ENCODE measurements around the gene FCER1G. TPM values are rescaled to one million over a fixed set of nuclear protein-coding genes. Genes with fewer than 3 reads are reported as not detected.

The FCER1G gene
- polyA plus RNA-seq, 3 donors, result 2,686 to 4,191 (median 2,715) TPM

- no peaks in the 10 kb centered on the region for H3K27me3 ChIP-seq (ENCODE audit: control insufficient read depth in 2 of 2, insufficient read depth in 2 of 2, low read length in 2 of 2)
- no peaks in the 10 kb centered on the region for H3K9me3 ChIP-seq (replicated peaks in 1 of 2; ENCODE audit: control insufficient read depth in 1 of 2, insufficient read depth in 1 of 2, low read length in 2 of 2)
- no peaks in the 10 kb centered on the region for H3K36me3 ChIP-seq (replicated peaks in 1 of 2; ENCODE audit: control insufficient read depth in 1 of 2, insufficient read depth in 2 of 2, low read length in 2 of 2)
- H3K79me2 ChIP-seq (ENCODE audit: insufficient read depth, low read length), result no peaks in the 10 kb centered on the region
- TF ChIP-seq, protein P1, sequence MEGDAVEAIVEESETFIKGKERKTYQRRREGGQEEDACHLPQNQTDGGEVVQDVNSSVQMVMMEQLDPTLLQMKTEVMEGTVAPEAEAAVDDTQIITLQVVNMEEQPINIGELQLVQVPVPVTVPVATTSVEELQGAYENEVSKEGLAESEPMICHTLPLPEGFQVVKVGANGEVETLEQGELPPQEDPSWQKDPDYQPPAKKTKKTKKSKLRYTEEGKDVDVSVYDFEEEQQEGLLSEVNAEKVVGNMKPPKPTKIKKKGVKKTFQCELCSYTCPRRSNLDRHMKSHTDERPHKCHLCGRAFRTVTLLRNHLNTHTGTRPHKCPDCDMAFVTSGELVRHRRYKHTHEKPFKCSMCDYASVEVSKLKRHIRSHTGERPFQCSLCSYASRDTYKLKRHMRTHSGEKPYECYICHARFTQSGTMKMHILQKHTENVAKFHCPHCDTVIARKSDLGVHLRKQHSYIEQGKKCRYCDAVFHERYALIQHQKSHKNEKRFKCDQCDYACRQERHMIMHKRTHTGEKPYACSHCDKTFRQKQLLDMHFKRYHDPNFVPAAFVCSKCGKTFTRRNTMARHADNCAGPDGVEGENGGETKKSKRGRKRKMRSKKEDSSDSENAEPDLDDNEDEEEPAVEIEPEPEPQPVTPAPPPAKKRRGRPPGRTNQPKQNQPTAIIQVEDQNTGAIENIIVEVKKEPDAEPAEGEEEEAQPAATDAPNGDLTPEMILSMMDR (IDR thresholded peaks at IDR 0.05), result no peak
- no peak overlapping the region for H3K4me3 ChIP-seq (replicated peaks in 1 of 3; ENCODE audit: low read depth in 2 of 3, low read length in 3 of 3)
- peak; percentile 26 to 61 (median 55) for DNase-seq
- 0% methylated on average over 1 of the region's 3 CpGs for WGBS (ENCODE audit: insufficient coverage)
- no peak overlapping the region for H3K9ac ChIP-seq (ENCODE audit: insufficient read depth, low read length, poor library complexity, severe bottlenecking)
- peaks cover 10% of the 10 kb centered on the region for H3K4me1 Mint-ChIP-seq
- H3K4me1 ChIP-seq (ENCODE audit: control insufficient read depth in 1 of 2, insufficient read depth in 2 of 2, low read length in 2 of 2), result peaks cover 12 to 16% of the 10 kb centered on the region in 2 donors
- H4K20me1 ChIP-seq (ENCODE audit: insufficient read depth, low read length), result no peaks in the 10 kb centered on the region
- peaks cover 0 to 3% (median 0%) of the 10 kb centered on the region in 7 donors for H3K9me3 Mint-ChIP-seq
- no peaks in the 10 kb centered on the region for H3K36me3 Mint-ChIP-seq
- no peak overlapping the region for H3K27ac Mint-ChIP-seq
- no peak overlapping the region for H3K4me3 Mint-ChIP-seq
- H2AFZ ChIP-seq (ENCODE audit: insufficient read depth, low read depth, low read length, poor library complexity, severe bottlenecking), result no peak overlapping the region
- H3K4me2 ChIP-seq (replicated peaks; ENCODE audit: extremely low read depth, low read length, poor library complexity, severe bottlenecking), result no peak overlapping the region
- H3K27me3 Mint-ChIP-seq (ENCODE audit: low read depth in 3 of 3), result peaks cover 2 to 10% (median 10%) of the 10 kb centered on the region in 3 donors
- H3K27ac ChIP-seq (ENCODE audit: low read depth in 1 of 2, low read length in 2 of 2), result no peak overlapping the region
- intact Hi-C loops (cut with micrococcal nuclease), result no loop called here
These were observed 52.2 kb downstream of the FCER1G start for GRCh38 chr1:161267321-161267720.

Other genes with a start within 250 kb of the FCER1G start
- 10 to 100 TPM; 28.8 to 58.0 (median 35.9) TPM for gene F11R, start 194.1 kb upstream of the FCER1G start, polyA plus RNA-seq
- 10 to 100 TPM in 2 of 3 donors, 1 to 10 TPM in 1; 9.9 to 20.3 (median 11.8) TPM for gene TSTD1, start 176.3 kb upstream of the FCER1G start, polyA plus RNA-seq
- gene USF1, start 169.3 kb upstream of the FCER1G start, polyA plus RNA-seq, result 100 to 1,000 TPM in 1 of 3 donors, 10 to 100 TPM in 1, 1 to 10 TPM in 1; 6.3 to 335 (median 25.5) TPM
- 100 to 1,000 TPM; 101 to 140 (median 129) TPM for gene ARHGAP30, start 145.4 kb upstream of the FCER1G start, polyA plus RNA-seq
- gene NECTIN4, start 125.7 kb upstream of the FCER1G start, polyA plus RNA-seq, result under 1 TPM in 2 of 3 donors, not detected in 1; 0.07 TPM
- under 1 TPM in 1 of 3 donors, not detected in 2; 0.08 TPM for gene KLHDC9, start 116.9 kb upstream of the FCER1G start, polyA plus RNA-seq
- 10 to 100 TPM; 59.1 to 80.7 (median 65.6) TPM for gene PFDN2, start 97.3 kb upstream of the FCER1G start, polyA plus RNA-seq
- 10 to 100 TPM; 28.4 to 84.7 (median 35.7) TPM for gene NIT1, start 97.2 kb upstream of the FCER1G start, polyA plus RNA-seq
- 10 to 100 TPM; 40.9 to 56.3 (median 42.2) TPM for gene DEDD, start 82.6 kb upstream of the FCER1G start, polyA plus RNA-seq
- 100 to 1,000 TPM; 100 to 120 (median 108) TPM for gene UFC1, start 61.3 kb upstream of the FCER1G start, polyA plus RNA-seq
- 10 to 100 TPM; 11.0 to 42.8 (median 11.3) TPM for gene USP21, start 55.8 kb upstream of the FCER1G start, polyA plus RNA-seq
- gene PPOX, start 48.9 kb upstream of the FCER1G start, polyA plus RNA-seq, result 10 to 100 TPM; 10.5 to 42.6 (median 10.8) TPM
- gene B4GALT3, start 37.8 kb upstream of the FCER1G start, polyA plus RNA-seq, result 10 to 100 TPM; 16.8 to 50.3 (median 21.0) TPM
- gene ADAMTS4, start 16.2 kb upstream of the FCER1G start, polyA plus RNA-seq, result under 1 TPM in 2 of 3 donors, not detected in 1; 0.01 to 0.04 TPM
- 100 to 1,000 TPM in 2 of 3 donors, 10 to 100 TPM in 1; 87.5 to 119 (median 101) TPM for gene NDUFS2, start 12.9 kb upstream of the FCER1G start, polyA plus RNA-seq
- not detected for gene APOA2, start 8.3 kb downstream of the FCER1G start, polyA plus RNA-seq
- 10 to 100 TPM in 1 of 3 donors, 1 to 10 TPM in 2; 3.8 to 31.5 (median 5.2) TPM for gene TOMM40L, start 10.8 kb downstream of the FCER1G start, polyA plus RNA-seq
- gene NR1I3, start 22.9 kb downstream of the FCER1G start, polyA plus RNA-seq, result not detected
- gene PCP4L1, start 43.5 kb downstream of the FCER1G start, polyA plus RNA-seq, result not detected
- gene MPZ, start 94.7 kb downstream of the FCER1G start, polyA plus RNA-seq, result 1 to 10 TPM in 1 of 3 donors, under 1 TPM in 1, not detected in 1; 0.16 to 9.4 TPM
- gene SDHC, start 99.1 kb downstream of the FCER1G start, polyA plus RNA-seq, result 100 to 1,000 TPM; 208 to 350 (median 323) TPM
- gene CFAP126, start 152.6 kb downstream of the FCER1G start, polyA plus RNA-seq, result not detected